ENCODE data around the gene SPINT1.

The SPINT1 gene

DNA sequence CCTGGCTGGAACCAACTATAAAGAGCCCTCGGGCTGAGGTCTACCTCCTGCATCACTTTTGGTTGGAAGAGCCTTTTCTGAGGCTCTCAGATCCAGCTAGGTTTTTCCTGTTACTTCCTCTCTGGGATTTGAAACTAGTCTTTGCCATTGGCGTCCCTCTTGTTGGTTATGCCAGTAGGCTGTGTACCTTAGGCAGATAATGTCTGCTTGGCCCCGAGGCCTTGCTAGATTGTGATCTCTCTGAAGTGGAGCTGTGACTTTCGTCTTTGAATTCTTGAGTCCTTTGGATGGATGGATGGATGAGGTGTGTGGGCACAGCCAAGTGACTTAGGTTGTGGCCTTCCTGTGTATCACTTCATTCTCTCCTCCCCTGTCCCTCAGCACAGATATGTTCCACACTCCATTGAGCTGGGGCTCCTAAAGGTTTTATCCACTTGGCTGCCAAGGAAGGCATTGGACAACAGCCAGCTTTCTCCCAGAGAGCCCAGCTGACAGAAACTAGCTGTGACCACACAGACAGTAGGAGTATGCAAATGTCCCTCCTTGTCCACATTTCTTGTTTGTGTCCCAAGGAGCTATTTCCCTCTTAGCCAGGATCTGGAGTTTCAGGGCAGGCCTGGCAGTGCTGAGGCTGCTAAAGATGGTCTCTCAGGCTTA, 28.7 kb upstream of the SPINT1 start:
- TF ChIP-seq SP7 (tag by site-specific recombination; IDR thresholded peaks at IDR 0.05) = no peak
- no peak for TF ChIP-seq ZNF433 (tag by site-specific recombination; IDR thresholded peaks at IDR 0.05; ENCODE audit: low read depth)
- peak; percentile 10; the same call in 1 of the 2 replicates for TF ChIP-seq GLIS1 (tag by site-specific recombination; IDR thresholded peaks at IDR 0.05)
- Histone ChIP-seq H3K9me3 (ENCODE audit: control insufficient read depth, insufficient read depth, low read depth, low read length) (no peaks in the 10 kb centered on the region), H3K36me3 (ENCODE audit: control insufficient read depth in 2 of 2, insufficient read depth in 1 of 2, low read length in 2 of 2) (peaks cover 0 to 40% of the 10 kb centered on the region in 2 experiments; a peak in 1 of 3 replicates), H3K4me3 (ENCODE audit: low read depth, low read length) (no peak overlapping the region), H3K27ac (ENCODE audit: extremely low read depth, low read depth, low read length) (no peak overlapping the region), H3K4me1 (ENCODE audit: control insufficient read depth, insufficient read depth, low read length) (no peaks in the 10 kb centered on the region)
- POLR2A ChIA-PET = interaction anchor here (0.5 to 1.3 kb wide), 2 partner anchors 9 to 72 kb away, joined by 5 to 9 read pairs; partner anchors contain the start of genes DNAJC17 and ZFYVE19
- CTCF ChIA-PET = interaction anchor here (0.7 to 0.9 kb wide), 2 partner anchors 45 to 48 kb away, joined by 3 read pairs; no protein-coding TSS in a partner anchor

DNA sequence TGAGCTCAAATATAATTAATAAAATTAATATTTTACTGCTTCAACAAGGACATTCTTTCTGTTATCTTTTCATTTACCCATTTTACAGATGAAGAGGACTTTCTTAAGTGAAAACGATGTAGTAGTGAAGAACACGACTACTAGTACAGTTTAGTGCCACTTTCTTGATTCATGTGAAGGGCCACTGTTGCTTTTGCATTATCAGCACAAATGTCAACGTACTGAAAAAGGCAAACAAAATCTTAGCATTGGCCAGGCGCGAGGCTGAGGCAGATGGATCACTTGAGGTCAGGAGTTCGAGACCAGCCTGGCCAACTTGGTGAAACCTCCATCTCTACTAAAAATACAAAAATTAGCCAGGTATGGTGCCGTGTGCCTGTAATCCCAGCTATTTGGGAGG, 24.8 kb upstream of the SPINT1 start:
- no peaks in the 10 kb centered on the region for H3K4me1 ChIP-seq (ENCODE audit: control insufficient read depth, insufficient read depth, low read length)
- H3K36me3 ChIP-seq (ENCODE audit: control insufficient read depth in 2 of 2, insufficient read depth in 1 of 2, low read length in 2 of 2) = peaks cover 0 to 8% of the 10 kb centered on the region in 2 experiments; a peak in 1 of 3 replicates
- H3K27ac ChIP-seq (ENCODE audit: extremely low read depth, low read depth, low read length) = no peak overlapping the region
- POLR2A ChIA-PET = no interaction called here
- TF ChIP-seq, protein P1, sequence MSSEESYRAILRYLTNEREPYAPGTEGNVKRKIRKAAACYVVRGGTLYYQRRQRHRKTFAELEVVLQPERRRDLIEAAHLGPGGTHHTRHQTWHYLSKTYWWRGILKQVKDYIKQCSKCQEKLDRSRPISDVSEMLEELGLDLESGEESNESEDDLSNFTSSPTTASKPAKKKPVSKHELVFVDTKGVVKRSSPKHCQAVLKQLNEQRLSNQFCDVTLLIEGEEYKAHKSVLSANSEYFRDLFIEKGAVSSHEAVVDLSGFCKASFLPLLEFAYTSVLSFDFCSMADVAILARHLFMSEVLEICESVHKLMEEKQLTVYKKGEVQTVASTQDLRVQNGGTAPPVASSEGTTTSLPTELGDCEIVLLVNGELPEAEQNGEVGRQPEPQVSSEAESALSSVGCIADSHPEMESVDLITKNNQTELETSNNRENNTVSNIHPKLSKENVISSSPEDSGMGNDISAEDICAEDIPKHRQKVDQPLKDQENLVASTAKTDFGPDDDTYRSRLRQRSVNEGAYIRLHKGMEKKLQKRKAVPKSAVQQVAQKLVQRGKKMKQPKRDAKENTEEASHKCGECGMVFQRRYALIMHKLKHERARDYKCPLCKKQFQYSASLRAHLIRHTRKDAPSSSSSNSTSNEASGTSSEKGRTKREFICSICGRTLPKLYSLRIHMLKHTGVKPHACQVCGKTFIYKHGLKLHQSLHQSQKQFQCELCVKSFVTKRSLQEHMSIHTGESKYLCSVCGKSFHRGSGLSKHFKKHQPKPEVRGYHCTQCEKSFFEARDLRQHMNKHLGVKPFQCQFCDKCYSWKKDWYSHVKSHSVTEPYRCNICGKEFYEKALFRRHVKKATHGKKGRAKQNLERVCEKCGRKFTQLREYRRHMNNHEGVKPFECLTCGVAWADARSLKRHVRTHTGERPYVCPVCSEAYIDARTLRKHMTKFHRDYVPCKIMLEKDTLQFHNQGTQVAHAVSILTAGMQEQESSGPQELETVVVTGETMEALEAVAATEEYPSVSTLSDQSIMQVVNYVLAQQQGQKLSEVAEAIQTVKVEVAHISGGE (tag by site-specific recombination; conservative IDR thresholded peaks at IDR 0.05; ENCODE audit: low read depth) = no peak
- TF ChIP-seq ZFP41 (tag by site-specific recombination; IDR thresholded peaks at IDR 0.05; ENCODE audit: borderline replicate concordance) (no peak), ZNF792 (tag by site-specific recombination; IDR thresholded peaks at IDR 0.05) (no peak), GLIS2 (tag by site-specific recombination; IDR thresholded peaks at IDR 0.05) (no peak), ZIC2 (tag by site-specific recombination; IDR thresholded peaks at IDR 0.05) (no peak), HOXD13 (CRISPR knock-in tag; IDR thresholded peaks at IDR 0.05; ENCODE audit: borderline replicate concordance) (no peak), BCL11B (tag by site-specific recombination; IDR thresholded peaks at IDR 0.05; ENCODE audit: low read depth) (no peak), ZNF19 (tag by site-specific recombination; IDR thresholded peaks at IDR 0.05; ENCODE audit: low read depth) (no peak), ZNF391 (tag by site-specific recombination; IDR thresholded peaks at IDR 0.05; ENCODE audit: borderline replicate concordance, low read depth) (no peak), ZNF510 (tag by site-specific recombination; IDR thresholded peaks at IDR 0.05; ENCODE audit: insufficient replicate concordance) (no peak), ZFP3 (tag by site-specific recombination; IDR thresholded peaks at IDR 0.05; ENCODE audit: low read depth) (no peak)
- TF ChIP-seq, protein P2, sequence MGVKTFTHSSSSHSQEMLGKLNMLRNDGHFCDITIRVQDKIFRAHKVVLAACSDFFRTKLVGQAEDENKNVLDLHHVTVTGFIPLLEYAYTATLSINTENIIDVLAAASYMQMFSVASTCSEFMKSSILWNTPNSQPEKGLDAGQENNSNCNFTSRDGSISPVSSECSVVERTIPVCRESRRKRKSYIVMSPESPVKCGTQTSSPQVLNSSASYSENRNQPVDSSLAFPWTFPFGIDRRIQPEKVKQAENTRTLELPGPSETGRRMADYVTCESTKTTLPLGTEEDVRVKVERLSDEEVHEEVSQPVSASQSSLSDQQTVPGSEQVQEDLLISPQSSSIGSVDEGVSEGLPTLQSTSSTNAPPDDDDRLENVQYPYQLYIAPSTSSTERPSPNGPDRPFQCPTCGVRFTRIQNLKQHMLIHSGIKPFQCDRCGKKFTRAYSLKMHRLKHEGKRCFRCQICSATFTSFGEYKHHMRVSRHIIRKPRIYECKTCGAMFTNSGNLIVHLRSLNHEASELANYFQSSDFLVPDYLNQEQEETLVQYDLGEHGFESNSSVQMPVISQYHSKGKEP (tag by site-specific recombination; IDR thresholded peaks at IDR 0.05) = no peak
- TF ChIP-seq, protein P3, sequence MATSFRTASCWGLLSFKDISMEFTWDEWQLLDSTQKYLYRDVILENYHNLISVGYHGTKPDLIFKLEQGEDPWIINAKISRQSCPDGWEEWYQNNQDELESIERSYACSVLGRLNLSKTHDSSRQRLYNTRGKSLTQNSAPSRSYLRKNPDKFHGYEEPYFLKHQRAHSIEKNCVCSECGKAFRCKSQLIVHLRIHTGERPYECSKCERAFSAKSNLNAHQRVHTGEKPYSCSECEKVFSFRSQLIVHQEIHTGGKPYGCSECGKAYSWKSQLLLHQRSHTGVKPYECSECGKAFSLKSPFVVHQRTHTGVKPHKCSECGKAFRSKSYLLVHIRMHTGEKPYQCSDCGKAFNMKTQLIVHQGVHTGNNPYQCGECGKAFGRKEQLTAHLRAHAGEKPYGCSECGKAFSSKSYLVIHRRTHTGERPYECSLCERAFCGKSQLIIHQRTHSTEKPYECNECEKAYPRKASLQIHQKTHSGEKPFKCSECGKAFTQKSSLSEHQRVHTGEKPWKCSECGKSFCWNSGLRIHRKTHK (tag by site-specific recombination; IDR thresholded peaks at IDR 0.05) = no peak
- TF ChIP-seq, protein P4, sequence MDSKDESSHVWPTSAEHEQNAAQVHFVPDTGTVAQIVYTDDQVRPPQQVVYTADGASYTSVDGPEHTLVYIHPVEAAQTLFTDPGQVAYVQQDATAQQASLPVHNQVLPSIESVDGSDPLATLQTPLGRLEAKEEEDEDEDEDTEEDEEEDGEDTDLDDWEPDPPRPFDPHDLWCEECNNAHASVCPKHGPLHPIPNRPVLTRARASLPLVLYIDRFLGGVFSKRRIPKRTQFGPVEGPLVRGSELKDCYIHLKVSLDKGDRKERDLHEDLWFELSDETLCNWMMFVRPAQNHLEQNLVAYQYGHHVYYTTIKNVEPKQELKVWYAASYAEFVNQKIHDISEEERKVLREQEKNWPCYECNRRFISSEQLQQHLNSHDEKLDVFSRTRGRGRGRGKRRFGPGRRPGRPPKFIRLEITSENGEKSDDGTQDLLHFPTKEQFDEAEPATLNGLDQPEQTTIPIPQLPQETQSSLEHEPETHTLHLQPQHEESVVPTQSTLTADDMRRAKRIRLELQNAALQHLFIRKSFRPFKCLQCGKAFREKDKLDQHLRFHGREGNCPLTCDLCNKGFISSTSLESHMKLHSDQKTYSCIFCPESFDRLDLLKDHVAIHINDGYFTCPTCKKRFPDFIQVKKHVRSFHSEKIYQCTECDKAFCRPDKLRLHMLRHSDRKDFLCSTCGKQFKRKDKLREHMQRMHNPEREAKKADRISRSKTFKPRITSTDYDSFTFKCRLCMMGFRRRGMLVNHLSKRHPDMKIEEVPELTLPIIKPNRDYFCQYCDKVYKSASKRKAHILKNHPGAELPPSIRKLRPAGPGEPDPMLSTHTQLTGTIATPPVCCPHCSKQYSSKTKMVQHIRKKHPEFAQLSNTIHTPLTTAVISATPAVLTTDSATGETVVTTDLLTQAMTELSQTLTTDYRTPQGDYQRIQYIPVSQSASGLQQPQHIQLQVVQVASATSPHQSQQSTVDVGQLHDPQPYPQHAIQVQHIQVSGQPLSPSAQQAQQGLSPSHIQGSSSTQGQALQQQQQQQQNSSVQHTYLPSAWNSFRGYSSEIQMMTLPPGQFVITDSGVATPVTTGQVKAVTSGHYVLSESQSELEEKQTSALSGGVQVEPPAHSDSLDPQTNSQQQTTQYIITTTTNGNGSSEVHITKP (tag by site-specific recombination; IDR thresholded peaks at IDR 0.05) = no peak
- TF ChIP-seq, protein P5, sequence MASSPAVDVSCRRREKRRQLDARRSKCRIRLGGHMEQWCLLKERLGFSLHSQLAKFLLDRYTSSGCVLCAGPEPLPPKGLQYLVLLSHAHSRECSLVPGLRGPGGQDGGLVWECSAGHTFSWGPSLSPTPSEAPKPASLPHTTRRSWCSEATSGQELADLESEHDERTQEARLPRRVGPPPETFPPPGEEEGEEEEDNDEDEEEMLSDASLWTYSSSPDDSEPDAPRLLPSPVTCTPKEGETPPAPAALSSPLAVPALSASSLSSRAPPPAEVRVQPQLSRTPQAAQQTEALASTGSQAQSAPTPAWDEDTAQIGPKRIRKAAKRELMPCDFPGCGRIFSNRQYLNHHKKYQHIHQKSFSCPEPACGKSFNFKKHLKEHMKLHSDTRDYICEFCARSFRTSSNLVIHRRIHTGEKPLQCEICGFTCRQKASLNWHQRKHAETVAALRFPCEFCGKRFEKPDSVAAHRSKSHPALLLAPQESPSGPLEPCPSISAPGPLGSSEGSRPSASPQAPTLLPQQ (tag by site-specific recombination; IDR thresholded peaks at IDR 0.05) = no peak
- H3K4me3 ChIP-seq (ENCODE audit: low read depth, low read length) = no peak overlapping the region
- CTCF ChIA-PET = interaction anchor here (1.0 kb wide), 1 partner anchor 39 kb away, joined by 3 read pairs; no protein-coding TSS in a partner anchor
- H3K9me3 ChIP-seq (ENCODE audit: control insufficient read depth, insufficient read depth, low read depth, low read length) = no peaks in the 10 kb centered on the region
